GM10847 (cell line): ENCODE measurements around the gene NINJ1.

ENCODE experiments used
- POLR2A ChIP-seq: IDR thresholded peaks from 2 replicates; pipeline ENCODE4 v1.6.1; 2011; ENCODE audit not compliant: insufficient read length; ENCODE audit errors: extremely low read depth

NINJ1 gene

DNA sequence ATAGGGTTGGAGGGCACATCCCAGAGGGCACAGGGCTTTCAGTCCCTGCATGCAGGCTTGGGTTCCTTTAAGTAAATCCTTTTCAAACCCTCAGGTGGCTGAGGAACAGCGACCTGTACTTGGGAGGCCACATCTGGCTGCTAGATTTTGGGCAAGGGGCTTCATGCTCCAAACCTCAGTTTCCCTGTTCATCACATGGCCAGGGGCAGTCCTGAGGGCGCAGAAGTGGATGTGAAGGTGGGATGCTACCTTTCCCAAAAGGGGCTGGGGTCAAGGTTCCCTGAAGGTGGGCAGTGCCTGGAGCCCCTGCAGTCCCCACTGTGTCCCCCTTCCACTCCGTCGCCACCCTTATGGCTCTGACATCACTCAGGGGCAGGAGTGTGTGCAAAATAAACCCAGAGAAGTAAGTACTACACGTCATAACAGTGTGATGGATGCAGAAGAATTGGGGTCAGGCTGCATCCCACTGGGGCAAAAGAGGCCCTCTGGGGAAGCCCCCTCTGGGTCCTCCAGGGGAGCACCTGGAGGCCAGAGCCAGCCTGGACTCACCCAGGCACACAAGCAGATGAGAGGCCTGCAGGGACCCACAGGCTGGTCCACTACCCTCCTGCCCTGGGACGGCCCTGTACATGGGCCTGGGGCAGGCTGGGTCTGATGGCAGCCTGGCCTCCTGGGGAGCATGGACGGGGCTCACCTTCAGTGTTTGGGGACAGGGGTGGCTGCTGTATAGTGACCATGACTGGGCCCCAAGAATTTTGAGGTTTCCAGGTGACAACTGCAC is 40.0 kb downstream of the NINJ1 start:
- no peak for TF ChIP-seq POLR2A

DNA sequence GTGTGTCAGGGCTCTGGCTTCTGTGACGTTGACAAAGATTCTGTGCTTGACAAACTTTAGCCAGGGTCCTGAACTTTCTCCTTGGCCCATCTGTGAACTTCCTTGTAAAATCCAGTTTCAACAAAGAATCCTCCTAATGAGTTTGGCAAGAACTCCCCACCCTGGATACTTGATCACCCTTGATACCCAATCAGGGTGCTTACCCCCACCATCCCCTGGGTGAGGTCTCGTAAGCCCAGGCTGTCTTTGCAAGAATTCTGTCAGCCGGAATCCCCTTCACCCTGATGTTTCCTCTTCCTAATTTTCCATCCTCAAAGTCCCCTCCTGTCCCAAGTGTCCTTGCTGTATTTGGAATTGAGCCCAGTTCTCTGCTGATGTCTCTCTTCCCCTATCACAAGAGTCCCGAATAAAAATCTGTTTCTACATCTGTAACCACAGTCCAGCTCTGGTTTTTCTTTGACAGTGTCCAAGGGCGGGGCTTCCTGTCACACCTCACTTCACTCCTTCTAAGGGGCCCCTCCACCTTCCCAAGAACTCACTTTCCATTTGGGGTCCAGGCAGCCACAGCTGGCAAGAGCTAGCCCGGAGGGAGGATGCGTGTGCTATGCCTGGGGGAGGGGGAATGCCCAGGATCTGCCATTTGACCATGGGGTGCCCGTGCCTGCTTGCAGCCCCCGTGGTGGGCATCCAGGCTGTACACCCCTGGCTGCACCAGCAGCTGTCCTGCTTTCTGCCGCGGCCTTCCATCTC is 40.7 kb downstream of the NINJ1 start:
- TF ChIP-seq POLR2A, result no peak

DNA sequence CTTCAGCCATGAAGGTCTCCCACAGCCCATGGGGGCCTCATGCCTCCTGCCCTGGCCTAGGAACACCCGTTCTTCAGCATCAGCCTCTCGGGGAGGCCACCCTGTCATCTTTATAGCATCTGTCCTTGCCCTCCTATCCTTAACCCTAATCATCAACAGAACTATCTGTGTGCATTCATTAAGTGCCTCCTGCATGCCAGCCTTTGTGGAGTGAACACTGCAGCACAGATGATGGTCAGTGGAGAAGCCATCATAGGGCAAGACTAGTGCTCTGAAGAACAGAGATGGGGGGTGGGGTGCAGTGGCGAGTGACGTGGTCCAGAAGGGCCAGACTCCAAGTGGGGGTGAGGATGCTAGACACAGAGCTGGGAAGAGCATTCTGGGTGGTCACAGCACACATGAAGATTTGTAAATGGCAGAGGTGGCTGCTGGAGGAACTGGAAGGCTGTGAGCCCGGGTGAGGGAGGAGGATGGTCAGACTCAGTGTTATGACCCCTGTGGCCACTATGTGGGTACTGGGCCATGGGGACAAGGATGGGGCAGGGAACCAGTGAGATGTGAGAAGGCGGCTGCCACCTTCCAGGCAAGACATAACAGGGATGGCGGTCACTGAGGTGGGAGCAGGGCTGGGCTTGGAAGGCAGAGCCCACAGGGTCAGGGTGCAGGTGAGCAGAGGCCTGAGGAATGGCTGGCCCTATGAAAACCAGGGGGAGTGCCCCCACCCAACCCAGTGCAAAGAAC is 41.6 kb downstream of the NINJ1 start:
- TF ChIP-seq POLR2A, result no peak

GRCh38 chr9:93091453-93092081 is 42.5 kb downstream of the NINJ1 start:
- no peak for TF ChIP-seq POLR2A

- no peak for TF ChIP-seq POLR2A
Measured at GRCh38 chr9:93091056-93091452, 43.0 kb downstream of the NINJ1 start.

GRCh38 chr9:93090091-93090655 is 43.9 kb downstream of the NINJ1 start:
- TF ChIP-seq POLR2A, result no peak

- TF ChIP-seq POLR2A, result no peak
Measured at GRCh38 chr9:93089481-93089991, 44.5 kb downstream of the NINJ1 start.

DNA sequence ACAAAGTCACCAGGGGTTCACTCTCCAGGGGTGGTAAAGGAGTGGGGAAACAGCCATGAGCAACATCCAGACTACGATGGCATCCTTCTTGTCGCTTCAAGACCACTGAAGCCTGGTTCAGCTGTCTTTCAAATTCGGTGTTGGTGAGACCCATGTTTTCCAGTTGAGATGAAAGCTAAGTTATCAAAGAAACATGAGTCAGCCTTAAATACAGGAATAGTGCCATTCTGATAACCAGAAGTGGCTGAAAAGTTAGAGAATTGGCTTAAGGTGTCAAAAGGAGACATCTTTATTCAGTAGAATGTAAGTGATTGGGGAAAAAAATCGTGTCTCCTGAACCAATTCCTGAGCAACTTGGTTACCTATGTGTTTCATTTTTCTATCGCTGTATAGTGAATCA is 45.0 kb downstream of the NINJ1 start:
- no peak for TF ChIP-seq POLR2A

DNA sequence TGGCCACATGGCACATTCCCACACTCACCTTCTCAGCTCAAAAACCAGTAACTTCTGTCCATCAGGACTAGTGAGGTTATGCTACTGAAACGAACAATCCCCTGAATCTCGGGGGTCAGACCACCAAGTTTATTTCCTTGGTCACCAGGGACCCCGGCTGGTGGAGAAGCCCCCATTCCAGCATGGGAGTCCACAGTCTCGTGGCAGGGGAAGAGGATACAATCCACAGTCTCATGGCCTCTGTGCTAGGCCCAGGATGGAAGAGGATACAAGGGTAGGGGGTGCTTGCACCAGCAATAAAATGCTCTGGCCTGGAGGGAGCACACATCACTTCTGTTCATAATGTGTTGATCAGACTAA is 45.4 kb downstream of the NINJ1 start:
- TF ChIP-seq POLR2A, result no peak

GRCh38 chr9:93087971-93088655 is 45.9 kb downstream of the NINJ1 start:
- no peak for TF ChIP-seq POLR2A

DNA sequence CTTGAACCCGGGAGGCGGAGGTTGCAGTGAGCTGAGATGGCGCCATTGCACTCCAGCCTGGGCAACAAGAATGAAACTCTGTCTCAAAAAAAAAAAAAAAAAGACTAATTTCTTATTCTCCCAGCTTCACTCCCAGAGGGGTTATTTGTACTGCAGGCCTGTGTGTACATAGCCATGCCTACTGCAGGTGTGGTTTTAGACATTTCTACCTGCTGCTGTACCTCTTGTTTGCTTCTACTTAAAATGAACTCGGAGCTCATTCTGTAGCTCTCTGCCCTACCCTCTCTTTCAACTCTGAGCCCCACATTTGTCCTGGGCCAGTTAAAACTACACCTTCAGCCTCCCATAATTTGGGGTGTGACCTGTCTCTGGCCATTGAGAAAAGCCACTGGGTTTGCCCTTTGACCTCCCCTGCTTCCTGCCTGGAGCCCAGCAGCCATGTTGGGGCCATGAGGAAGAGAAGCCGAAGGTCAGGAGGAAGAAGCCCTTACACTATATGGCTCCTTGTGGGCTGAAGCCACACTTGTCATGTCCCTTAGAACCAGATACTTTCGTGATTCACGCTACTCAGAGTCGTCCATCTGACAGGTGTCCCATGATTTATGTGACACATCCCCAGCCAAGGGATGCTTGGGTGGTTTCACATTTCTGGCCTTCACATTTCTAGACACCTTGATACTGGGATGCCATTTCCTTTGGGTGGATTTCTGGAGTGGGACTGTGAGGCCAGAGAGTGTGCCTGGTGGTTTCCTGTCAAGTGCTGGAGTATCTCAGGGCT is 47.4 kb downstream of the NINJ1 start:
- no peak for TF ChIP-seq POLR2A

DNA sequence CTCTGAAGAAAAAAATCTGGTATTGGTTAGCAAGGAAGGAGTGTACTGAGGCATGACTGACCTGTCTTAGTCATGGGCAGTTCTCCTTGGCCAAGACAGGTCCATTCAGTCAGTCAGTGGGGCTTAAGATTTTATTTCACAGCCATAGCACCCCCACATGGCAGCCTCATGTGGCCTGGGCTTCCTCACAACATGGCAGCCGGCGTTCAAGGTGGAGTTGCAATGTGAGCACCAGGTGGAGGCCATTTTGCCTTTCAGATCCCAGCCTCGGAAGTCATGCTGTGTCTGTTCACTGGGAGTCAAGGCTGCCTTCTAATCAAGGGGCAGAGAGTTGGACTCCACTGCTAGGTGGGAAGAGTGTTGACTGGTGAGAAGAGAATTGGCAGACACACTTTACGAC is 48.4 kb downstream of the NINJ1 start:
- TF ChIP-seq POLR2A, result no peak

- no peak for TF ChIP-seq POLR2A
Measured at GRCh38 chr9:93084471-93084881, 49.6 kb downstream of the NINJ1 start.
